Tibial nerve (tissue), 4 donors: ENCODE data around the gene KMT2C. TPM values are rescaled to one million over a fixed set of nuclear protein-coding genes. Genes with fewer than 3 reads are reported as not detected.
"Not testable (repeated sequence)": the region's sequence is repeated elsewhere in the genome, so short reads cannot be mapped to it uniquely, and the experiment has no call there.

ENCODE experiments used
- DNase-seq, 2 donors: peaks; one replicate each; pipeline ENCODE4 v3.0.0-alpha.2; 2019; ENCODE audit warnings: low spot score in 2 of 2
- H3K27ac ChIP-seq, 4 donors: fragments of 200-600 bp; sonication (generic) in 3 of 4; one replicate each; pipeline ENCODE4 v1.5.1; 2017 to 2019; ENCODE audit warnings: mild to moderate bottlenecking in 1 of 4
- H3K27me3 ChIP-seq, 2 donors: fragments of 200-600 bp; sonication (generic) in 1 of 2; one replicate each; pipeline versions ENCODE4 v1.5.1 to v1.6.0; 2017 to 2019
- H3K36me3 ChIP-seq, 3 donors: fragments of 200-600 bp; sonication (generic); one replicate each; pipeline ENCODE4 v1.5.1; 2018 to 2019
- H3K4me1 ChIP-seq, 4 donors: fragments of 200-600 bp; sonication (generic) in 3 of 4; one replicate each; pipeline ENCODE4 v1.5.1; 2017 to 2019
- H3K4me3 ChIP-seq, 4 donors: fragments of 200-600 bp; sonication (generic) in 3 of 4; one replicate each; pipeline ENCODE4 v1.5.1; 2017 to 2019; ENCODE audit warnings: mild to moderate bottlenecking in 1 of 4, moderate library complexity in 1 of 4
- H3K9me3 ChIP-seq, 4 donors: fragments of 200-600 bp; sonication (generic) in 3 of 4; one replicate each; pipeline ENCODE4 v1.5.1; 2017 to 2019
- CTCF ChIP-seq, 5 experiments: fragments of 200-600 bp in 3 of 5; fragments of 450-650 bp in 2 of 5; sonication (generic) in 3 of 5; IDR thresholded peaks; one replicate each; pipeline ENCODE4 v1.5.1; 2016 to 2019; ENCODE audit warnings: antibody characterized with exemption in 5 of 5, mild to moderate bottlenecking in 3 of 5, moderate library complexity in 2 of 5
- EP300 ChIP-seq, 2 donors: sonication (generic); formaldehyde crosslinking; IDR thresholded peaks; one replicate each; pipeline ENCODE4 v1.6.1; 2017; ENCODE audit warnings: antibody characterized with exemption in 2 of 2, mild to moderate bottlenecking in 1 of 2
- POLR2A ChIP-seq, 2 donors: fragments of 450-650 bp; IDR thresholded peaks; one replicate each; pipeline ENCODE4 v1.6.1; 2017; ENCODE audit warnings: antibody characterized with exemption in 2 of 2, mild to moderate bottlenecking in 2 of 2, moderate library complexity in 2 of 2
- WGBS, 2 donors: methylation state at CpG; one replicate each; pipeline ENCODE4 v1.1.5; 2018; 5-methylcytosine and 5-hydroxymethylcytosine counted together
- total RNA-seq, 4 donors: library from RNA; depleted of rRNA; stranded (reverse); fragments of >200 nt; gene quantifications; one replicate each; pipeline ENCODE4 v1.1.0, GENCODE V29; 2016

Gene KMT2C
- total RNA-seq, 4 donors from 2014 or later = 63.2 to 86.1 (median 69.4) TPM

GRCh38 chr7:152315845-152316244 lies 120.0 kb downstream of the KMT2C start:
- Histone ChIP-seq H3K9me3 (no peaks in the 10 kb centered on the region), H3K4me3 (no peak overlapping the region), H3K27me3 (no peaks in the 10 kb centered on the region), H3K36me3 (peaks cover 0 to 8% (median 0%) of the 10 kb centered on the region in 3 donors), H3K27ac (no peak overlapping the region), H3K4me1 (peaks cover 3 to 51% (median 9%) of the 10 kb centered on the region in 4 donors)
- no peak for DNase-seq
- TF ChIP-seq EP300 (IDR thresholded peaks at IDR 0.05) (no peak), POLR2A (IDR thresholded peaks at IDR 0.05) (no peak), CTCF (IDR thresholded peaks at IDR 0.05) (no peak)
- 83 to 86% methylated on average over 2 of the region's 2 CpGs for WGBS, 2 donors

- H3K9me3 ChIP-seq = no peaks in the 10 kb centered on the region
- 25 to 33% methylated on average over 1 of the region's 1 CpG for WGBS, 2 donors
- peaks cover 0 to 17% (median 7%) of the 10 kb centered on the region in 3 donors for H3K36me3 ChIP-seq
- peak in 1 of 2 donors; percentile 53 for DNase-seq
- no peaks in the 10 kb centered on the region for H3K27me3 ChIP-seq
- no peak overlapping the region for H3K27ac ChIP-seq
- no peak overlapping the region for H3K4me3 ChIP-seq
- H3K4me1 ChIP-seq = peaks cover 3 to 51% (median 9%) of the 10 kb centered on the region in 4 donors
- TF ChIP-seq CTCF (IDR thresholded peaks at IDR 0.05) (no peak), EP300 (IDR thresholded peaks at IDR 0.05) (peak in 1 of 2 donors; percentile 52)
Observed at GRCh38 chr7:152313831-152314604, 121.8 kb downstream of the KMT2C start.

GRCh38 chr7:152313217-152313616 lies 122.6 kb downstream of the KMT2C start:
- Histone ChIP-seq H3K4me1 (peaks cover 3 to 51% (median 9%) of the 10 kb centered on the region in 4 donors), H3K27ac (no peak overlapping the region), H3K4me3 (no peak overlapping the region), H3K9me3 (no peaks in the 10 kb centered on the region), H3K27me3 (no peaks in the 10 kb centered on the region), H3K36me3 (peaks cover 0 to 22% (median 7%) of the 10 kb centered on the region in 3 donors)
- TF ChIP-seq CTCF (IDR thresholded peaks at IDR 0.05) = no peak
- no peak for TF ChIP-seq EP300 (IDR thresholded peaks at IDR 0.05)
- TF ChIP-seq POLR2A (IDR thresholded peaks at IDR 0.05) = no peak
- no peak for DNase-seq

- TF ChIP-seq CTCF (IDR thresholded peaks at IDR 0.05) (no peak), POLR2A (IDR thresholded peaks at IDR 0.05) (no peak), EP300 (IDR thresholded peaks at IDR 0.05) (no peak)
- H3K27ac ChIP-seq = no peak overlapping the region
- no peaks in the 10 kb centered on the region for H3K9me3 ChIP-seq
- no peaks in the 10 kb centered on the region for H3K27me3 ChIP-seq
- no peak overlapping the region for H3K4me3 ChIP-seq
- H3K4me1 ChIP-seq = peaks cover 3 to 51% (median 9%) of the 10 kb centered on the region in 4 donors
- 29 to 34% methylated on average over 2 of the region's 2 CpGs for WGBS, 2 donors
- no peak for DNase-seq
- H3K36me3 ChIP-seq = peaks cover 0 to 25% (median 7%) of the 10 kb centered on the region in 3 donors
Observed at GRCh38 chr7:152312316-152312715, 123.5 kb downstream of the KMT2C start.

- no peak for DNase-seq
- Histone ChIP-seq H3K27ac (no peak overlapping the region), H3K4me3 (no peak overlapping the region), H3K9me3 (no peaks in the 10 kb centered on the region), H3K36me3 (peaks cover 2 to 54% (median 7%) of the 10 kb centered on the region in 3 donors), H3K4me1 (peaks cover 0 to 19% (median 4%) of the 10 kb centered on the region in 4 donors), H3K27me3 (no peaks in the 10 kb centered on the region)
- TF ChIP-seq CTCF (IDR thresholded peaks at IDR 0.05) (no peak), EP300 (IDR thresholded peaks at IDR 0.05) (no peak), POLR2A (IDR thresholded peaks at IDR 0.05) (no peak)
Observed at GRCh38 chr7:152307902-152308301, 127.9 kb downstream of the KMT2C start.

GRCh38 chr7:152299542-152300143 lies 136.2 kb downstream of the KMT2C start:
- 96 to 100% methylated on average over 2 of the region's 2 CpGs for WGBS, 2 donors
- H3K9me3 ChIP-seq, H3K4me1 ChIP-seq, H3K27me3 ChIP-seq, DNase-seq, H3K4me3 ChIP-seq, H3K27ac ChIP-seq: not testable (repeated sequence)
- peaks cover 0 to 61% (median 0%) of the 10 kb centered on the region in 3 donors for H3K36me3 ChIP-seq
